GM19395 (cell line): Measurements from ENCODE around the gene HAL.

ENCODE experiments used
- ATAC-seq: cut with Tn5 transposase; IDR thresholded peaks from one replicate; pipeline ENCODE4 v1.9.1; 2021; ENCODE audit warnings: mild to moderate bottlenecking, moderate library complexity; ENCODE audit not compliant: unreplicated experiment

Gene HAL

DNA sequence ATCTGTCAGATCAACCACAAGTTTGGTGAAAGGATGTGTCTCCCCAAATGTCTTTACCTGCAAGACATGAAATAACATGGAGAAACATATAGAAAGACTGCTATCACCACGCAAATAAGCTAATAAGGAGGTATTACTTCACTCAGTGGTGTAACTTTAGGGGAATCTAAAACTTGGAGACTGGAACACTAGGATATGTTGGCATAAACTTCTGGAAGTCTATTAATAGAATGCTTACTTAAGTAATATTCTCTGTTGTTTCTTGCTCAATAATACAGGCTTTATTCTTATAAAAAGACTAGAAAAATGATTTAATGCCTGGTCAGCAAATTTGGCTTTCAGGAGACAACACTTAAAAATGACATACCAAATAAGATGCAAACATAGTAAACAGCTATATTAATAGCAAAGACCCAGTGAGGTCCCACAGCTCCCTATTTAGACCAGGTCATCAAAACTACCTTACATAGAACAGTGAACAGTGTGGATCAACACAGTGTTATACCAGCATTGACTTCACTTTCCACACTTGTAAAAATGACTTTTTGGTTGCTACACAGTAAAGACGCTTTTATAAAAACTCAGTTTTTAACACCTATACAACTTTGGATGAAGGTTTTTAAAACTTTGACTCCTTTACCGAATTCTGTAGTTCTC, 18.9 kb upstream of the HAL start:
- ATAC-seq: no peak

DNA sequence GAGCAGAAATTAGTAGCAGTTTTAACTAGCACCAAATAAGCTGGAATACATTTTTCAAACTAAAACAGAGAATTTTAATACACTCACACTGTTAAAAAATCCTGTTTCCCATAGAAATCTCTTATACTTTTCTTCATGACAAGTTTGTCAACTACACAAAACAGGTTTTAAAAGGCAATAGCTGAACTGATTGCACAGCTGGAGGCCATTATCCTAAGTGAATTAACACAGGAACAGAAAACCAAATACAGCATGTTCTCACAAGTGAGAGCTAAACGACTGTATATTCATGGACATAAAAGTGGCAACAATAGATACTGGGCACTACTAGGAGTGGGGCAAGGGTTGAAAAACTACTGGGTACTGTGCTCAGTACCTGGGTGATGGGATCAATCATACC, 11.6 kb upstream of the HAL start:
- ATAC-seq: no peak

- no peak for ATAC-seq
These were observed 10.6 kb upstream of the HAL start for GRCh38 chr12:96006727-96007126.

GRCh38 chr12:96000858-96001257, 4.7 kb upstream of the HAL start:
- no peak for ATAC-seq

DNA sequence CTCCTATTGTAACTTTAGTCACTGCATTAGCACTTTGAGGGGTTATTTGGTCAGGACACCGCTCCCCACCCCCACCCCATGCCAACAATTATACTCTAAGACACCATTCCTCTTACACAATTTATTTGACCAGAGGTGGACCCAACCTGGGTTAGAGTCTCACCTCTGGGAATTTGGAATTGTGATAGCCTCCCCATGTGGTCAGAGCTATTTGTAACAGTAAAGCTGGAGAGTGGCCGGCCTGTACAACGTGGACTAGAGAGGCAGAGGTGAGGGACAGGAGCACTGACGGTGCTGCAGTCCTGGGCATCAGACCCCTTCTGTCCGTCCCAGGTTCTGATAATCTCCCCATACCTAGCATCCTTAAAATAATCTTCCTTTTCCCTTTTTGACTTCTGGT, 3.3 kb upstream of the HAL start:
- ATAC-seq: no peak

DNA sequence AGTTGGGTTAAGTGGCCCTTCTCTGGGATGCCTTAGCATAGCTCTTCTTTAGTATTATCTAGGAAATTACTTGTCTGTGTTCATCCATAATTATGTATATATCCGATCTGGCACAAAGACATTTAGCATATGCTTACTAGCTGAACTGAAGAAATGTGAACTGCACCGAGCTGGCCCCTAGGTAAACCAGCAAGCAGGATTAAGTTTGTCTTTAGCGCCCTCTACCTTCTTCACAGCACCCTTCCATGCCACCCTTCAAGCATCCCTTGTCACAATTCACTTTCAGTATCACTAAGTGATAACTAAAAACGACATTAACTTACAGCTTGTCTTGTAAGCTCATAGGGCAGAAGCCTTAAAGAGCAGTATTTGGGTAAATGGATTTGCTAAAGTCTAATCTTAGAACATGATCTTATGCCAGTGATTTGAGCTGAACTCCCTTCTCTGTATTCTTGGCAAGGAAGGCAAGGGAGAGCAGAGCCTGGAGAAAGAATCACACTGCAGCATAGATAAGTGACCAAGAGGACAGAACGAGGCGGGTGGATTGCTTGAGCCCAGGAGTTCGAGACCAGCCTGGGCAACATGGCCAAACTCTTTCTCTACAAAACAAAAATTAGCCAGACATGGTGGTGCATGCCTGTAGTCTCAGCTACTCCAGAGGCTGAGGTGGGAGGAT, 2.6 kb upstream of the HAL start:
- peak; percentile 98 for ATAC-seq

- ATAC-seq: no peak
These were observed 1.9 kb upstream of the HAL start for GRCh38 chr12:95997911-95998510.

GRCh38 chr12:95997276-95997675, 1.1 kb upstream of the HAL start:
- no peak for ATAC-seq

- ATAC-seq: no peak
These were observed 709 bp downstream of the HAL start for GRCh38 chr12:95995238-95996031.

- no peak for ATAC-seq
These were observed 1.7 kb downstream of the HAL start for GRCh38 chr12:95994476-95994875.

- ATAC-seq: no peak
These were observed 2.2 kb downstream of the HAL start for GRCh38 chr12:95993907-95994306.

- ATAC-seq: no peak
These were observed 6.0 kb downstream of the HAL start for GRCh38 chr12:95990136-95990535.

DNA sequence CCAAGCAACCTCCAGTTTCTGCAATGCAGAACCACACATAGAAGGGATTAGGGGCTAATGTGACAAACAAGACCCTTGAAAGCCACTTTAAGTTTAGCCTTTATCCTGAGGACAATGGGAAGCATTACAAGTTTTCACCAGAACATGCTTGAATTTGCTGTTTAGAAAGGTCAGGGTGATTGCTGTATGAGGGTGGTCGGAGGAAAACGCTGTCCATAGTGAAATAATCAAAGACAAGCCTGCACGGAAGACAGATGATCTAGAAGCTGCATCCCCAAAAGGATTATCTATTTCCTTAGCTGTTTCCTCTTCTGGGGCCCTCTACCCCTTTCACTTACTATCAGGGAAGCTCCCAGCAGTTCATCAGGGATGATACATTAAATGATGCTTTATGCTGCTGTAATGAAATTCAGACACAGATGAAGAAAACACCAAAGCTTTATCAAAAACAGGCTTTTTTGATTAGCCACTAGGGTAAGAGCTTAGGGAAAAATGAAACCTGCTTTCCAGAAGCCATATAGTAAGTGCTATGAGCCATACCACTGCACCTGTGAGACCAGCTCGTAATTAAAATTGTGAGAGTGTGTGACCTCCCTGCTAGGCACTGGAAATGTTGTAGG, 6.5 kb downstream of the HAL start:
- ATAC-seq: no peak

DNA sequence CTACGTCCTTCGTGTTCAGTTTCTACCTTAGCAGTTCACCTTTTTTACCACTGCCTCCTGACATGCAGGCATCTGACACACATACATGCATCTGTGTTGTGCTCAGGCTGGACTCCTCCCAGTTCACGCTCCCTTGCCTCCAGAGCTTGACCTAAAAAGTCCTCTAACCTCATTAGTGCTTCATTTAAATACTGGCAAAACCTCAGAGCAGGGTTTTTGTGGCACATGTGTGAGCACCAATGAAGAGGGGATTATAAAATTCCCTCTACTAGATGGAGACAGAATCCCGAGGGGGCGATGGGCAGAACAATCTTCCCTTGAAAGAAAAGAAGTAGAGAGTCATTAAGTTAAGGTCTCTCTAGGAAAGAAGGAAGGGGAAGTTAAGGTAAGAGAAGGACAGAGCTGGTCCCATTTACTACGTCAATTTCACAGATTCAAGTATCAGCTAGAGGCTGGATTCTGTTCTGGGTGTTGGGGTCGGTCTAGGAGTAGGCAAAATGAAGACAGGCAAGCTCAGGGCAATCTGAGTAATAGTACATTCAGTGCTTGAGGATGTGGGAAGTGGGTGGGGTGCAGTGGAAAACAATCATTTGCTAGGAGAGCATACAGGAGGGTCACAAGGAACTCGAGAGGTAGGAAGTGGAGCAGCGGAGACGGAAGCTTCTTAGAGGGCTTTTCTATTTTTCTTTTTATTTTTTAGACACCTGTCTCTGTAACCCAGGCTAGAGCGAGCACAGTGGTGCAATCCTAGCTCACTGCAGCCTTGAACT, 7.5 kb downstream of the HAL start:
- no peak for ATAC-seq

GRCh38 chr12:95986635-95987570, 9.2 kb downstream of the HAL start:
- ATAC-seq: no peak

- no peak for ATAC-seq
These were observed 11.5 kb downstream of the HAL start for GRCh38 chr12:95984682-95985081.

DNA sequence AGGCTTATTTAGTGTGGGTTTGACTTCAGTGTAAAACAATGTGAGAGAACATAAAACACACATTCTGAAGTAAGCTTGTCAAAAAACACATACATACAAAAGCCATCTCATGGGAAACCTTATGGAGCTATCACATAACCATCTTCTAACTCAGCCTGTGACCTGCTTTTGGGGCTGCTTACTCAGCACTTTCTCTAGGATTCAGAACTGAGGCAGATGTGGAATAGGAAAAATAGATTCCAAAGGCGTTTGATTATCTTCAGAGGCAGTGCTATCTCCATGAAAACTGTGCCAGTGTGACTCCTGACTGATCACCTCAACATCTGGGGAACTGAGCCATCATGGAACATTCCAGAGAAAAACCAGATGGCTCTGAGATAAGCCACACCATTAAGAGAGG, 13.5 kb downstream of the HAL start:
- ATAC-seq: no peak

DNA sequence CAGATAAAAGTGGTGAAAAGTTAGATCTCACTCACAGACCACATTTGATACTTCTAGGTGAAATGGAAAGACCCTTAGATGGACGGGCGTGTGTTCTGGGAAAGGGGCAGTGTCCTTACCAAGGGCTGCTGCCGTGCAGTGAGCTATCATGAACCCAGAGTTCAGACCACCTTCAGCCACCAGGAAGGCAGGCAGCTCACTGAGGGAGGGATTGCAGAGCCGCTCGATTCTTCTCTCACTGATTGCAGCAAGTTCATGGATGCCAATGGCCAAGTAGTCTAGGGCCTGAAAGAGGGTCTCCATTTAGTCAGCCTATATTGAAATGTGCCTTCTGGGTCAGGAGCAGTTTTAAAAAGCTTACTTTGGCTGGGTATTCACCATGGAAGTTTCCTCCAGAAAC, 15.7 kb downstream of the HAL start:
- ATAC-seq: no peak

GRCh38 chr12:95978774-95979173, 17.4 kb downstream of the HAL start:
- ATAC-seq: no peak
